GM06990 (cell line): ENCODE results near the gene ERMARD.

Experiments used
- DNase-seq: peaks from one replicate; pipeline ENCODE4 v3.0.0-alpha.2; 2011; ENCODE audit not compliant: insufficient read length; ENCODE audit errors: extremely low read depth
- H3K27me3 ChIP-seq: replicated peaks from 2 replicates; pipeline ENCODE4 v1.6.0; 2011; ENCODE audit warnings: low read length; ENCODE audit not compliant: control insufficient read depth, insufficient read depth
- H3K36me3 ChIP-seq: 2 replicates; pipeline ENCODE4 v1.5.1; 2011; ENCODE audit warnings: low read length; ENCODE audit not compliant: control insufficient read depth, insufficient read depth
- H3K4me3 ChIP-seq: replicated peaks from 2 replicates; pipeline ENCODE4 v1.5.1; 2011; ENCODE audit warnings: low read depth, mild to moderate bottlenecking, control low read depth, low read length
- CTCF ChIP-seq: IDR thresholded peaks from 2 replicates; pipeline ENCODE4 v1.5.1; 2011; ENCODE audit warnings: low read length, control low read depth, mild to moderate bottlenecking, inconsistent platforms; ENCODE audit not compliant: insufficient read depth, poor library complexity, severe bottlenecking

Gene ERMARD

GRCh38 chr6:169813969-169814368, 62.5 kb downstream of the ERMARD start:
- no peaks in the 10 kb centered on the region for H3K27me3 ChIP-seq
- DNase-seq = no peak
- H3K36me3 ChIP-seq = no peaks in the 10 kb centered on the region
- H3K4me3 ChIP-seq = no peak overlapping the region
- TF ChIP-seq CTCF = no peak

- H3K27me3 ChIP-seq = no peaks in the 10 kb centered on the region
- no peak for TF ChIP-seq CTCF
- H3K36me3 ChIP-seq = no peaks in the 10 kb centered on the region
- DNase-seq = no peak
- H3K4me3 ChIP-seq = no peak overlapping the region
These were observed 64.6 kb downstream of the ERMARD start for GRCh38 chr6:169816054-169816453.

- Histone ChIP-seq H3K4me3 (no peak overlapping the region), H3K27me3 (no peaks in the 10 kb centered on the region), H3K36me3 (no peaks in the 10 kb centered on the region)
- DNase-seq = no peak
- no peak for TF ChIP-seq CTCF
These were observed 65.6 kb downstream of the ERMARD start for GRCh38 chr6:169816975-169817374.

GRCh38 chr6:169820358-169820757, 68.9 kb downstream of the ERMARD start:
- Histone ChIP-seq H3K36me3 (no peaks in the 10 kb centered on the region; the same call in 1 of the 2 replicates), H3K27me3 (no peaks in the 10 kb centered on the region; the same call in 1 of the 2 replicates), H3K4me3 (no peak overlapping the region)
- no peak for TF ChIP-seq CTCF
- DNase-seq = no peak

- DNase-seq = no peak
- Histone ChIP-seq H3K4me3 (no peak overlapping the region), H3K27me3 (no peaks in the 10 kb centered on the region; the same call in 1 of the 2 replicates), H3K36me3 (no peaks in the 10 kb centered on the region; the same call in 1 of the 2 replicates)
- TF ChIP-seq CTCF = no peak
These were observed 72.6 kb downstream of the ERMARD start for GRCh38 chr6:169824021-169824420.

GRCh38 chr6:169824848-169825557, 73.6 kb downstream of the ERMARD start:
- Histone ChIP-seq H3K36me3 (no peaks in the 10 kb centered on the region; the same call in 1 of the 2 replicates), H3K4me3 (no peak overlapping the region), H3K27me3 (no peaks in the 10 kb centered on the region; the same call in 1 of the 2 replicates)
- no peak for DNase-seq
- TF ChIP-seq CTCF = no peak
